Hematopoietic multipotent progenitor cell treated with erythropoietin and hydrocortisone succinate and interleukin-3 and kit ligand, for 8 days (in vitro differentiated cells): ENCODE results near the gene CCDC57.
"Not testable (repeated sequence)": the region's sequence is repeated elsewhere in the genome, so short reads cannot be mapped to it uniquely, and the experiment has no call there.

Experiments
- DNase-seq: peaks from one replicate; pipeline ENCODE4 v3.0.0-alpha.2; 2015

CCDC57 gene

DNA sequence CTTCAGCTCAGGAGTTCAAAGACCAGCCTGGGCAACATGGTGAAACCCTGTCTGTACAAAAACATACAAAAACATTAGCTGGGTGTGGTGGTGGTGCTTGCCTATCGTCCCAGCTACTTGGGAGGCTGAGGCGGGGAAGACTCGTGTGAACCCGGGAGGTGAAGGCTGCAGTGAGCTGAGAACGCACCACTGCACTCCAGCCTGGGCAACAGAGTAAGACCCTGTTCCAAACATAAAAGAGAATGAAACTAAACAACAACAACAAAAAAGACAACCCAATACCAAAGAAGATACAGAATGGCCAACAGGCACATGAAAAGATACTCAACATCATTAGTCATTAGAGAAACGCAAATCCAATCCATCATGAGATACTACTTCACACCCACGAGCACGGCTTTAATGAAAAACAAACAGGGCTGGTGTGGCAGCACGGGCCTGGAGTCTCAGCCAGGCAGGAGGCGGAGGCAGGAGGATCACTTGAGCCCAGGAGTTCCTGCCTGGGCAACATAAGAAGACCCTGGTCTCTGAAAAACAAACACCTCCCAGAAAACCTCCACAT, 8.8 kb upstream of the CCDC57 start:
- no peak for DNase-seq

DNA sequence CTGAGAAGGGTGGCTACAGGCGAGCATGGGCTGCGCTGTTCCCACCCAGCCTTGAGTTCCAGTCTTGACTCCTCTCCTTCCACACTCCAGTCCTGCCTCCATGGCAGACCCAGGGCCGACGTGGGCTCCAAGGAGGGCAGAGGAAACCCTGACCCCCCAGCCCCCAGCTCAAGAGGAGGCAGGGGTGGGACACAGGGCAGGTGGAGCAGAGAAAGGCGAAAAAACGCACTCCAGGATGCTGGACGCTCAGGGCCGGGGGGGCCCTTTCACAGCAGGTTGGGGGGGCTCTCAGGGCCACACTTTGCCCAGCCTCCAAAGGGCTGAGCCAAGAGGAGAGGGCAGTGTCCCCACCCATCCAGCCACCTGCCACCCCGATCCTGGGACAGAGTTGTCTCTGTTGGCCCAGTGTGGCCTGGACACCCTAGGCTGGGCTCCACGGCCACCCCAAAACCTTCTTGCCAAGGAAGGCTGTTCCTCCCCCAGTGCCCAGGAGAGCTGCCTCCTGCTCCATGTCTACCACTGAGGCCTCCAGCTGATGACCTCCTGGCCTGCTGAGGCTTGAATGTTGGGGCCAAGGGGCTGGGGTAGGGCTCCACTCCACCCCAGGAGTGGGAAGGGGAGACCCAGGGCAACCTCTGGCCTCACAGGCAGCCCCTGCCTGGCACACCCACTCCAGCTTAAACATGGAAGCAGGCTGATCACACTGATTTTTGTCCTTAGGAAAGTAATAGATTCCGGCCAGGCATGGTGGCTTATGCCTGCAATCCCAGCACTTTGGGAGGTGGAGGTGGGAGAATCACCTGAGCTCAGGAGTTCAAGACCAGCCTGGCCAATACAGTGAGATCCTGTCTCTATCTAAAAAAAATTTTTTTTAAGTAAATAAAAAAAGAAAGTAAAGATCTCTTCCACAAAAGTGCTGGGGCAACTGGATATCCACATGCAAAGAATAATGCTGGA, 7.4 kb upstream of the CCDC57 start:
- DNase-seq, result no peak

DNA sequence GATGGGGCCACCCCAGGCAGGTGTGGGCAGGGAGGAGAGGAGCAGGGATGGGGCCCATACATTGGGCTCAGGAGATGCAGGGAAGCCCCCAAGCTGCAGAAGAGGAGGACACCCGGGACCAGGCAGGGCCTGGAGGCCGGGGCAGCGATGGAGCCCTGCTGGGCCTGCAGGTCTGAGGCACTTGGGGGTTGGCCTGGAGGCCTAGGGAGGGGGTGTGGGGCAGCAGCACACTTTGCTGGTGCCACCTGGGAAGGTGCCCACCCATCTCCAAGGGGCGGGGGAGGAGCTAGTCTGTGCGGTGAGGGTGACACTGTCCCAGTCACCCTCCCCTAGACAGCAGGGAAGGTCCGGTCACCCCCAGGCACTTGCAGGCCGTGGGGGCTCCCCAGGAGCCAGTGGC, 6.4 kb upstream of the CCDC57 start:
- no peak for DNase-seq

DNA sequence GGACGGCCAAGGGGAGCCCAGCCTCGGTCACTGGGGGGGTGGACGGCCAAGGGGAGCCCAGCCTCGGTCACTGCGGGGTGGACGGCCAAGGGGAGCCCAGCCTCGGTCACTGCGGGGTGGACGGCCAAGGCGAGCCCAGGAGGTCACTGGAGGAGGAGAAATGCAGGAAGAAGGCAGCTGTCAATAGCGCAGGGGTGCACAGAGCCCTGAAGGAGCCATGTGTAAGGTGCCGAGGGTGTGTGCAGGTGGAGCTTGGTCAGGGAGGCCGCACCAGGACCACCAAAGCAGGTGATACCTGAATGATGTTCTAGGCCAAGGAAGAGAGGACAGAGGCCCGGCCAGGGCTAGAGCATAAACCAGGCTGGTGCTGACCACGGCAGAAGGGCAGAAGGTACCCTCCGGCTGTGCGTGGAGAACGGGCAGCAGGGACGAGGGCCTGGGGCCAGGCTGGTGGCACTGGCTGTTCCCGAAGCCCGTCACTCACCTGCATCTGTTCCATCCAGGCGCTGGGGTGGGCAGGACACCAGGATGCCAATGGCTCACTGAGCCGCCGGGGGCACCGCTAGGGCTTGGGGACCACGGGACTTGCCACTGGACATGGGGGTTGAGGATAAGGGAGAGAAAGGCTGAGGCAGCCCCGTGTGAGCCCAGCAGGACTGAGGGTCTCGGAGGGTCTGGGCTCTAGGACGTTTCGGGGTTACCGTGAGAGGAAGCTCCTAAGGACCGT, 5.9 kb upstream of the CCDC57 start:
- DNase-seq, result no peak

DNA sequence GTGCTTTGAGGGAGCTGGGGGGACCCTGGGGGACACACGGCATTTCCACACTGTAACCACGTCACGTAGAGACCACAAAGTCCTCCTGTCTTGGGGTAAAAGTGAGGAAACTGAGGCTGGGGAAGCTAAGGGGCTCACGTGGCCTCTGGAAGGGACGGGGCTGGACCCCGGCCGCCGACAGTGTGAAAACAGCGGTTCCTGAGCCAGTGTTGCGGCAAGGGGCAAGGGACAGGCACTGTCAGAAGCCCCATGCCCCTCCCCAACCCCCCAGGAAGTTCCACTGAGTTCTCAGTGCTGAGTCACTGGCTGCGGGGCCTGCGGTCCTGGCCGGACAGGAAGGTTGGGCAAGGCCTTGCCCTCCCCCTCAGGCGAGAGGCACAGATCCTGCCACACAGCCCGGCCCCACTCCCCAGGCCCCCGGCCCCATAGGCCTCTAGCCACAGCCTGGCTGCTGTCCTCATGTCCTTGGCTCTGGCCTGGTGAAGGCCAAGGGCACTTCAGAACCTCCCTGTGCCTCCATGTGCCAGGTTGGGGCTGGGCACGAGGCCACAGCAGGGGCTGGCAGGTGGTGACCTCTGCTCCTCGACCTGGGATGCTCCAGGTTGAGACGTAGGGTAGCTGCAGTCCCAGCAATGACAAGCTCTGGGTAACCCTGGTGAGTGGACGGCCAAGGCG, 5.0 kb upstream of the CCDC57 start:
- DNase-seq, result peak; percentile 54

DNA sequence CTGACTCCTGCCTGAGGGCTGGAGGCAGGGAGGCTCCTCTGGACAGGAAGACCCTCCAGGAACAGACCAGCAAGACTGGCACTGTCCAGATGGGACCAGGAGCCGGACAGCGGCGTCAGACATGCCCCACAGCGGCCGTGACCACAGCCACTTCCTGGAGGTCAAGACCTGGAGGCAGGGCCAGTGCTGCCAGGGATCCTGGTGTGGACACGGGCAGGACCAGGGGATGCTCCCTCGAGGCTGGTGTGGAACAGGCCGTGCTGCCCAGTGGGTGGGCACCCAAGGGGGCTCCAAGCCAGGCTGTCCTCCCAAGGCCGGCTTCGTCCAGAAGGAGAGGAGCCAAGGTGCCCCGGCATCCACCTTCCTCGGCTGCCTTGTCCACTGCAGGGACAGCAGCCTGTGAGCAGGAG, 4.5 kb upstream of the CCDC57 start:
- DNase-seq, result no peak

DNA sequence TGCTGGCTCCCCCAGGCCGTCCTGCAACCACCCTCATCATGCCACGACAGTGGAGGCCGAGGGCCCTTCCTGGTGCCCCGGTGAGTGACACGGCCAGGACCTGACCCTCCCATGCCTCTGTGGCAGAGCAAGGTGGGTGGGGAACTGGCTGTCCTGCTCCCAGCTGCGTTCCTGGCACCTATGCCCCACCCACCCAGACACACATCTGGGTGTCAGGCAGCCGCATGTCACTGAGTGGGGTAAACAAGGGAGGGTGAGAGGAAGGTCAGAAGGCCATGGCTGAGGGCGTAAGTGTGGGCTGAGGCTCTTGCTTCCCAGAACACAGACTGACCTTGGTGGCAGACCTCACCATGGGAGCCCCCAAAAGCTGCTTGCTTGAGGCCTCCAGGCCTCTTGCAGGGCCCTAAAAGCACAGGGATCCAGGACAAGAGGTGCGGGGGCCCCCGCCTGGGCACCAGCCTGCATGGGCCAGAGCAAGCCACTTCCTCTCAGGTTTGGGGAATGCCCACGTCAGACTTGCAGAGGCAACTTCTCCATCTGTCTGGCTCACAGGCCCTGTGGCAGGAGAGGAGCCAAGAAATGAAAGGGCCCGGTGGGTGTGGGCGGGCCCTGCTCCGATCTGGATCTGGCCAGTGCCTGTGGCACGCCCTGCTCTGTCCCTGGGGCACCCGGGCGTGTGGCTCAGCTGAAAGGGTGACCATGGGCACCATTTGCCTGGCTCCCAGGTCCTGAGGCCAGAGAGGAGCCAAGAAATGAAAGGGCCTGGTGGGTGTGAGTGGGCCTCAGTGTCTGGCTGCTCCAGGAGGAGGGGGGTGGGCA, 3.9 kb upstream of the CCDC57 start:
- DNase-seq, result peak; percentile 95

DNA sequence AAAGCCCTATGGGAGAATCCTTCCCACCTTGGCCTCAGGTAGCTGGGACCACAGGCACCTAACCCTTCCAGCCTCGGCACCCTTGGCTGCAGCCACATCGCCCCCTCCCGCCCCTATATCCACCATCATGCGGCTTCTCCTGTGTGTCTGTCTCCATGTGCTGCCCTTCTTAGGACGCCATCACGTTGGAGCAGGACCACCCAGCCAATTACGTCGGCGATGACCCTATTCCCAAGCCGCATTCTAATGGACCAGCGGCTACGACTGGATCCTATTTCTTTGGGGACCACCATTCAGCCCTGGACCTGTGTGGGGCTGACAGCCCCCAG, 3.3 kb upstream of the CCDC57 start:
- DNase-seq, result no peak

DNA sequence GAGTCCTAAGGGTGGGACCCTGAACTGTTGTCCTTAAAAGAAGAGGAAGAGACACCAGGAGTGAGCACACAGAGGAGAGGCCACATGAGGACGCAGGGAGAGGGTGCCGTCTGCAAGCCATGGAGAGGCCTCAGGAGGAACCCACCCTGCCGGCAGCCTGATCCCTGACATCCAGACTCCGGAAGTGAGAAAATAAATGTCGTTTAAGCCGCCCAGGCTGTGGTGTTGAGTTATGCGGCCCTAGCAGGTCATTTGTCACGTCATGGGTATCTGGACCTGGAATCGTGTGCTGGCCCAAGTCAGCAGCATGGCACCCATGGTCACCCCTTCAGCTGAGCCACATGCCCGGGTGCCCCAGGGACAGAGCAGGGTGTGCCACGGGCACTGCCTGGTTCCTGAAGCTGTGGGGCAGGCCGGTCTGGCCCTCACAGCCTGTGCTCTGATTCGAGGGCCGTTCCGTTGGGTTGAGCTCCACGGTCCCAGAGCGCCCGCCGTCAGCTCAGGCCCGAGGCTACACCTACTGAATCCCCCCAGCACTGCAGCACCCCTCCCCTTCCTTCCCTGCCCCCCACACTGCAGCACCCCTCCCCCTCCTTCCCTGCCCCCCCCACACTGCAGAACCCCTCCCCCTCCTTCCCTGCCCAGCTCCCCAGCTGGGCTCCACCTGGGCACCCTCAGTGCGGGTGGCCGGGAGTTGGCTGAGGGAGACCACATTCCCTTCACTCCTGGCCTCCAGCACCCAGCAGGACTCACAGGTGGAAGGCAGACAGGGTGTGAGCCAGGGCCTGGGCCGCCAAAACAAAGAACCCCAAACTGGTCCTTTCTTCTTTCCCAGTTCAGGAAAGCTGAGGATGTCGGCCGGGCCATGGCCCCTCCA, 2.7 kb upstream of the CCDC57 start:
- DNase-seq, result no peak

DNA sequence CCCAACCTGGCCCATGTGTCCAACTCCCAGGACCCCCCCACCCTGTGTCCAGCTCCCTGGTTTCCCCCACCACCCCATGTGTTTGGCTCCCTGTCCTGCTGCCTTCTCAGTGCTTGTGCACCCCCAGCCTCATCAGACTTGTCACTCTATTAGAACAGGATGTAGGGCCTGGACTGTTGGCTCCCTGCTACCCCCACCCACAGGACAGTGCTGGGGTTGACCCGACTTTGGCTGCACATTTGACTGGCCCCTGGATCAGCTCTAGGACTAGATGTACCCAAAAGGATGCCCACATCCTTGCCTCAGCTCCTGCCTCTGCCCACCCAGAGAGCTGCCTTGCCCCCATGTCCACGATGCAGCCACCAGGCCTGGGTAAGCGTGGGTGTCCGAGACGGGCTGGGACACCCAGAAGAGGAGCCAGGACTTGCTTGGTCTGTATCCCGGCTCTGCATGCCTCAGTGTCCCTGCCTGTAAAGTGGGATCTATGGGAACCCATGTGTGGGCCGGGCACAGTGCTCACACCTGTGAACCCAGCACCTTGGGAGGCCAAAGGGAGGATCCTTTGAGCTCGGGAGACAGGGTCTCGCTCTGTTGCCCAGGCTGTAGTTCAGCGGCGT, 1.5 kb upstream of the CCDC57 start:
- DNase-seq, result no peak

DNA sequence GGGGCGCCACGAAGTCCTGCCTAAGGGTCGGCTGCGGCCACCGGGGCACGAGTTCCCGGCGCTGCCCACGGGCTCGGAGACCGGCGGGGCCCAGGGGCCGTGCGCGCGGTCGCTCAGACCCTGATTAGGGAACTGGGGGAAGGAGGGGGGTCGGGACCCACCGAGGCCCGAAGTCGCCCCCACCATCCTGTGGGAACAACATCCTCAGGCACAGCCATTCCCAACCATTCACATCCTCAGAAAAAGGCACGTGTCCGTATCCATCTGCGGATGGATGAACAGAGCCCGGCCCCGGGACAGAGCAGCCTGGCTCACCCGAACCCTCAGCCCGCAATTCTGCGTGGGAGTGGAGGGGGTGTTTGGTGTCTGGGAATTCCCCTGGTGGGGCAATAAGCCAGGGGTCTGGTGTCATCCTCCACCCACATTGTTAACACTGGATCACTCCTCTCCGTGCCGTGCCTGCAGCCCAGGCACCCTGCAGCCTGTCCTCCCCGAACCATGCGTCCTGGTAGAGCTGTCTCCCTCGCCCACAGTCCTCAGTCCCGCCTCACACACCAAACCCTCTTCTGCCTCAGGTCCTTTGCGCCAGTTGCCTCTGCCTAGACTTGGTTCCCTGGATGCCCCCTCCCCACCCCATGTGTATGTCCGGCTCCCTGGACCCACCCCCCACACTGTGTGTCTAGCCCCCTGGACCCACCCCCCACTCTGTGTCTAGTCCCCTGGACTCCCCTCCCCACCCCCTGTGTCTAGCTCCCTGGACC, 789 bp upstream of the CCDC57 start:
- no peak for DNase-seq

DNA sequence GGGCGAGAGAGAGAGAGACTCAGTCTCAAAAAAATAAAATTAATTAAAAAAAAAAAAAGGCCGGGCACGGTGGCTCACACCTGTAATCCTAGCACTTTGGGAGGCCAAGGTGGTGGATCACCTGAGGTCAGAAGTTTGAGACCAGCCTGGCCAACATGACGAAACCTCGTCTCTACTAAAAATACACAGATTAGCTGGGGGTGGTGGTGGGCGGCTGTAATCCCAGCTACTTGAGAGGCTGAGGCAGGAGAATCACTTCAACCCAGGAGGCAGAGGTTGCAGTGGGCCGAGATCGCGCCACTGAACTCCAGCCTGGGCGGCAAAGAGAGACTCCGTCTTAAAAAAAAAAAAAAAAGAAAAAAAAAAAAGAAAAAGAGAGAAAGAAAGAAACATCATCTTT, 2.0 kb downstream of the CCDC57 start:
- DNase-seq, result not testable (repeated sequence)

DNA sequence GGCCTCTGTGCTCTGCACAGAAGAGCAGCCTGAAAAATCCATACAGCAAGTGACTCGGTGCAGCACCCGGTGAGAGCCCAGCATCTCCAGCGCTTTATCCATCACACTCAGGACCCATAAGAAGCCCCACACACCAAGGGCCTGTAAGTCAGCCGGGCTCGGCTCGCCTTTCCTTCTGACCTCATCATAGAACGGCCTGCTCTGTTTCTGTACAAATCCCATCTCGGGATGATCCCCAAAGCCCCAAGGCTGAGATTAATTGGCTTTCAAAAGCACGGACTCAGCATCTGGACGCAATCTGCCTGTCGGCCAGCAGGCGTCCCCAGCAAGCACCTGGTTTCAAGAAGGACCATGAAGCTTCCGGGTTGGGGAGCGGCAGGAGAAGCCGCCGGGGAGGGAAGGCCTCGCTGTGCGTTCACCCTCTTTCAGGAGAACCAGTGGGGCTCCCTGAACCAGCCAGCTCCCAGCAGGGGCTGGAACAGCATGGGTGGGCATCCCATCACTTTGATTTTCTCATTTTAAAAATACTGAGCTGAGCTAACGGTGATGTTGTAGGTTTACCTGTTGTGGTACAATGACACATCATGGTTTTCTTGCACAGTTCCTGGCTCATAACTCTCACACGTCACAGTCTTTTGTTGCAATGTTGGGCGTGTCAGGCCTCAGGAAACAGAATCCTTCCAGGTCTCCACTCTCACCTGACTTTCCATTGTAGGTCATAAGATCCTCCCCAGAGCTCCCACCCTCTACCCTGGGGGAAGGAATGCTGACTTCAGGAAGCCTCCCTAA, 6.7 kb downstream of the CCDC57 start:
- peak; percentile 91 for DNase-seq

DNA sequence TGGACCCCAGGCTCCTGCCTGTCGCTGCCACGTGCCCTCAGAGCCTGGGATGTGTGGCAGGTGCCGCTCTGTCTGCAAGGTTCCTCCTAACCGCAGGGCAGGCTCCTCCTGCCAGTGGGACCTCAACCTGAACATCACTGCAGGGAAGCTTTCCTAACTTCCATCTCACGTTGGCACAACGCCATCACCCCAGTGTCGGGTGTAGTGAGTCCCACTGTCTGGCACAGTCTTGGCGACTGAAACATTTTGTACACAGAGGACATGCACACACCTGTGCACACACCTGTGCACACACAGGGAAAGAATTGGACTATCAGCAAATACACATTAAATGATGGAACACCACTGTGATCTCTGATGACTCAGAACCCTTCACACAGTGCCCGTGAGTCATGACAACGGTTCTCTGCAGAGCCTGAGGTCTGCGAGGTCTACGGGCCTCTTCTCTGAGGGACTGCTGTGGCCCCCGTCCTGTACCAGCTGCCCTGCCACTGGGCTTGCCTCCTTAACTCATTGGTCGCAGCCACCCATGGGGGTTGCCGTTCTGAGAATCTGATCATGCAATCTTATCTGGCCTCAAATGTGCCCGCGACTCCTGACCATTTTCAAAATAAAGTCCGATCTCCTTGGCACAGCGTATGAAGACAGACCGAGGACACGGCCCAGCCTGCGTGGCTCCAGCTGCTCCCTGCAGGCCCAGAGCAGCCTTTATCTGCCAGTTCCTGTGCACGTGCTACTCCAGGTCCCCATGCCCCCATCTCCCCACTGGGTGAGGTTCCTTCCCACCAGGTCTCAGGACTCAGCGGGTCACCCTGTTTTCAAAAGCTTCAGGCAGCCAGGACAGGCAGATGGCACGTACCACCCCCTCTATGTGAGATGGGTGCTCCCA, 7.6 kb downstream of the CCDC57 start:
- peak; percentile 72 for DNase-seq

DNA sequence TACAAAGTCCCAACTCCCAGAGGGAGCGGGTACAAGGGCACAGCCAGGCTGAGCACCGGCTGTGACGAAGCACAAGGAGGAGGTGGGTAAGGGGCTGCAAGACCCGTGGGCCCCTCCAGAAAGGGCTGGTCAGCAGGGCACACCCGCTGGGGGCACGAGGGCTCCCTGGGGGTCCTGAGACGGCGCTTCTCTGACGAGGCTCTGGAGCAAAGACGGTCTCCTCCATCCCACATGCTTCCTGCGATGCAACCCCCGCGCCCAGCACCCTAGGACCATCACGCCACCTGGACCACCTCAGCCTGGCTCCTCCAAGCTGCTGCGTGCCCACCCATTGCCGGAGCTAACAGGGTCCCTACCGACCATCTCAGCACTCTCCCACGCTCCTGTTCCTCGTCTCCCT, 8.7 kb downstream of the CCDC57 start:
- DNase-seq, result no peak

DNA sequence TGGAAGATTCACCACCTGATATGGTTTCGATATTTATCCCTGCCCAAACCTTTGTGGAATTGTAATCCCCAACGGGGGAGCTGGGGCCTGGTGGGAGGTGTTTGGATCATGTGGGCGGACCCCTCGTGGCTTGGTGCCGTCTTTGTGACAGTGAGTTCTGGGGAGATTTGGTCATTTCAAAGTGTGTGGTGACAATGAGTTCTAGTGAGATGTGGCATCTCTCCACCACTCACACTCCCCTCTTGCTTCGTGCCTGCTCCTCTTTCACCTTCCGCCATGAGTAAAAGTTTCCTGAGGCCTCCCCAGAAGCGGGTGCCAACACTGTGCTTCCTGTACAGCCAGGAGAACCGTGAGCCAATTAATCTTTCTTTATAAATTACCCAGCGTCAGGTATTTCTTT, 9.7 kb downstream of the CCDC57 start:
- DNase-seq, result no peak

DNA sequence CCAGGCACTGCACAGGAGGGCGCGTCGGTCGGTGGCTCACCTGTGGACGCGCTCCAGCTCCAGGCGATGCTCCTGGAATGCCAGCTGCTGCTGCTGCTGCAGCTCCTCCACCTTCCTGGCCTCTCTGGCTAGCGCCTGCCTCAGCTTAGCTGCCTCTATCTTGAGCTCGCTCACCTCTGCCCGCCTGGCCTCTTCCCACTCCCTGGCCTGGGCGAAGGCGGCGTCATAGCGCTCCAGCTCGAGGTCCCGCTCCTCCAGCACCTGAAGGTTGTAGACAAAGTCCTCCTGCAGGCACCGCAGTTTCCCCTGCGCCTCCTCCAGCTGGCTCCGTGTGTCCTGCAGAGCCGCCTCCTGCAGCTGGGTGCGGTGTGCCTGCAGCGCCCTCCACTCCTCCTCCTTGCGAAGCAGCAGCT, 11.1 kb downstream of the CCDC57 start:
- DNase-seq, result no peak
